Left cardiac atrium (tissue), 4 donors: ENCODE results near the gene FAM124A. TPM values are rescaled to one million over a fixed set of nuclear protein-coding genes. Genes with fewer than 3 reads are reported as not detected.

Experiments used
- ATAC-seq, 2 donors: fragments of 200-7000 bp; cut with Tn5 transposase; one replicate each; pipeline ENCODE4 v1.9.1; 2020; ENCODE audit warnings: mild to moderate bottlenecking in 2 of 2, moderate library complexity in 2 of 2
- DNase-seq: peaks from one replicate; pipeline ENCODE4 v3.0.0-alpha.2; 2020
- intact Hi-C, 2 donors: fragments of 100-400 bp; cut with DNase I; formaldehyde crosslinking; loops; one replicate each; pipeline versions ENCODE4 v1.14.1 to v1.15.1; 2022 to 2023
- total RNA-seq, 2 donors: library from RNA; stranded (reverse); fragmentation: NEBNext Ultra II Directional; extraction: Animal tissue kit (Norgen Biotek cat#: 25700); gene quantifications; one replicate each; pipeline ENCODE4 v1.2.1, GENCODE V29; 2021
- donor health status: DM: no; HTN: yes; CAD: no.
- donor health status: DM: no; HTN: yes; CAD: no; lungs with severe emphysema.
- donor health status: DM: yes; HTN: yes; CAD: no.
- donor health status: Dilated cardiomyopathy.

Gene FAM124A
- total RNA-seq, 2 donors from 2014 or later, result 5.9 to 10.0 TPM

DNA sequence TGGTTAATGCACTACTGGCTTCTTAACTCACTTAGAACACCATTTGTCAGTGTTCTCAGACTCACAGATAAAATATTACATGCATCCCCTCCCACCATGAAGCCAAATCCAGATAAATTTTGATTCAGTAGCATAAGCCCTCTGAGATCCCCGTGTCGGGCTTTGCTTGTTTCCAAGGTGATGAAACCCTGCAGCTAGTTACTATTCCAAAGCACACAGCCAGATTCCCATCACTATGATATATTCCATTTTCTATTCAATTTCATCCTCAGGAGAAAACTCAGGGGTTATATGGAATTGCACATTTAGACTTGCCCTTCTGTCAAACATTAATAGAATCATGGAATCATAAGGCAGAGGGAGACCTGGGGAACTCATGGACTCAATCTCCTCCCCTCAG lies 9.4 kb upstream of the FAM124A start:
- intact Hi-C loops, result loop anchor here (10.0 kb wide), 1 partner anchor 58 kb away; no protein-coding TSS in a partner anchor
- ATAC-seq (no peak), DNase-seq (no peak)

GRCh38 chr13:51213173-51213728 lies 8.9 kb upstream of the FAM124A start:
- ATAC-seq (peak in 1 of 2 donors; percentile 77), DNase-seq (no peak)
- intact Hi-C loops, result loop anchor here (10.0 kb wide), 1 partner anchor 58 kb away; no protein-coding TSS in a partner anchor

GRCh38 chr13:51218626-51219025 lies 3.6 kb upstream of the FAM124A start:
- ATAC-seq (no peak), DNase-seq (no peak)
- intact Hi-C loops, result loop anchor here (10.0 kb wide), 1 partner anchor 64 kb away; no protein-coding TSS in a partner anchor

DNA sequence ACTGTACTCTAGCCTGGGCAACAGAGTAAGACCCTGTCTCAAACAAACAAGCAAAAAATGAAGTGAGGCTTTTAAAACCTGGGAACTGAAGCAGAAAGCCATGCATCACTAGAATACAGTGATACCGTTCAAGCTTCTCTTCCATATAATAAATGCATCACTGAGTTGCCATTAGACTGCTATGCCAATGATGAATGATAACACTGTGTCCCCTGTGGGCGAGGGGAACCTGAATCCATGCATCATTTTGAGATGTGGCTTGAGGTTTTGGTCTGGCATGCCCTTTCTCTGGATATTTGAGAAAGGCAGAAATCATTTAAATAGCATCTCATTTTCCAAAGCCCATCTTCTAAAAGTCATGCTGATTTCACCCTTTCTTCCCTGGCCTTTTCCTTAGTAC lies 1.5 kb upstream of the FAM124A start:
- intact Hi-C loops, result loop anchor here in 1 of 2 donors (5.0 kb wide), 1 partner anchor 67 kb away; no protein-coding TSS in a partner anchor
- DNase-seq (no peak), ATAC-seq (no peak)

GRCh38 chr13:51221108-51221507 lies 1.1 kb upstream of the FAM124A start:
- intact Hi-C loops, result loop anchor here in 1 of 2 donors (5.0 kb wide), 1 partner anchor 66 kb away; no protein-coding TSS in a partner anchor
- no peak for DNase-seq
- no peak for ATAC-seq

DNA sequence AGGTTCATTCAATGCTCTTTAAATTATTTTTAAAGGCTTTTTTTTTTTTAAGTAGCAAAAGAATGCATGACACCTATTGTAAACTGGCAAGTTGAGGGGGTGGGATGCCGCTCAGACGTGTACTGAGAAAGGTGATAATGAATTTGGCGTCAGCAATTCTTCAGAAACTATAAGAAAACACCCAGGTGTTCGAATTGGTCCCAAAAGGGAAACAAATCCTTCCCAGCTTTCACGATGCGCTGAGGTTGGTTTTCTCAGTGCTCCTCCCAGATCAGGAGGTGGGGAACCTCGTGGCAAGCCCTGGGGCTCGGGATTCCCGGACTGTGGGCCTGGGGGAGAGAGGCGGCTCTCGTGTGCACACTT lies 543 bp upstream of the FAM124A start:
- intact Hi-C loops, result loop anchor here (2.0 to 5.0 kb wide), 2 partner anchors 57 to 66 kb away; no protein-coding TSS in a partner anchor
- ATAC-seq, result peak; percentile 20 to 23
- peak; percentile 32 for DNase-seq

GRCh38 chr13:51222686-51223559 lies 725 bp downstream of the FAM124A start:
- DNase-seq (no peak), ATAC-seq (peak; percentile 48 to 58)
- intact Hi-C loops, result loop anchor here (2.0 to 5.0 kb wide), 2 partner anchors 56 to 64 kb away; no protein-coding TSS in a partner anchor

GRCh38 chr13:51223560-51224270 lies 1.5 kb downstream of the FAM124A start:
- peak in 1 of 2 donors; percentile 12 for ATAC-seq
- intact Hi-C loops, result loop anchor here (2.0 to 5.0 kb wide), 2 partner anchors 55 to 64 kb away; no protein-coding TSS in a partner anchor

DNA sequence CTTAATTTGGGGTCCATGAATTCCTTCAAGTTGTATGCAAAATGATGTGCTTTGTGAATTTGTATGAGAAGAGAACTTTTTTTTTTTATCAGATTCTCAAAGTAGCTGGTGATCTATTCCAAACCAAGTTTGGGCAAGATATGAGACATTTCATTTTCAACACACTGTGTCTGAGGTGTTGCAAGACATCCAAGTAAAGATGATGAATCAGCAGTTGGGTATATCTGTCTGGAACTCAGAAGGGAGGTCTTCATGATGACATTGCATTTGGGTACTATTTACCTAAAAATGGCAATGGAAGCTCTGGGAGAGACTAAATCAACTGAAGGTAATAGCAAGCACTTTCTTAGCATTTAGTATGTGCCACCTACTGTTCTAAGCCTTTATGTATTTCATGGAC lies 2.8 kb downstream of the FAM124A start:
- intact Hi-C loops, result no loop called here
- DNase-seq, result no peak
- ATAC-seq, result peak in 1 of 2 donors; percentile 25

More at GRCh38 chr13:51223560-51224270, 1.5 kb downstream of the FAM124A start:
- DNase-seq, result no peak

DNA sequence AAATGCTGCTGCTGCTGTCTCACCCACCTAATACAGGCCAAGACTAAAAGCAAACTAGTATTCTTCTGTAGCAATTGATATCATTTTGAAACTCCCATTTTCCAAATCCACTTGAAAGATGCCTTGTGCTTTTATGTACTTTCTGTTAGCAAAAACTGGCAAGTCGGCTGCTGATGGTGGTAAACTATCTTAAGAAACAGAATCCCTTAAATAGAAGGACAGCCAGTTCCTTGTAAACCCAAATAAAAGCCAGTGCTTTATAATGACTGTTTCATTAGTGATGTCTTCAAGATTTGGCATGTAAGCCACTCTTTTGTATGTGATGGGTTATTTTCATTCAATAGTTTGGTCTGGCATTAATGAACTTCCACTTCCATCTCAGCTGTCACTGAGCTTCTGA lies 5.2 kb downstream of the FAM124A start:
- no peak for ATAC-seq
- intact Hi-C loops, result no loop called here
- DNase-seq, result no peak

DNA sequence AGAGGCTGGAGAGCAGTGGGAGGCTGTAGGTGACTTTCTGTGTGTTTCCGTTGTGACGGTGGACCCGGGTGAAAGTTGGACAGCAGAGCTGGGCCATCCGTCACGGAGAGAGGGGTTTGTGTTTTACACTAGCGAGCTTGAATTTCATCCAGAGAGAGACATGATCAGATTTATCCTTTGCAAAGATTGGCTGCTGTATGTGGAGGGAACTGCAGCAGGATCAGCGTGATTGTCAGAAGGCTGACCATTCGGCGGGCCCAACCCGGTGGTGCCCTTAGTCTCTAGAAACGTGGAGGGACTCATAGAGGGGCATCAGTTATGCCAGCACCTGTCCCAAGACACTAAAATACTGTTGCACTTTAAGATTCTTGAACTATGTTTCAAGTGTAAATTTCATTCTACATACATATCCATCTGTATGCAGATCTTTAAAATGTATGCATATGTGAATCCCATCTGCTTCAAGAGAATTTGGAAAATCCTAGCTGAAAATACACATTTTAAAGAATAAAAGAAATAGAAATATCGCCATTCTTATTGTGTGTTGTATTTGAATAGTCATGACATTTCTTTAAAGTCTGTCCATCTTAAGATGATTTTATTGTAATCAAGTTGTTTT lies 7.0 kb downstream of the FAM124A start:
- intact Hi-C loops, result no loop called here
- DNase-seq (no peak), ATAC-seq (no peak)

GRCh38 chr13:51229731-51230130 lies 7.5 kb downstream of the FAM124A start:
- ATAC-seq (no peak), DNase-seq (no peak)
- intact Hi-C loops, result no loop called here

- intact Hi-C loops, result no loop called here
- peak; percentile 91 to 93 for ATAC-seq
- DNase-seq, result peak; percentile 78
These were observed 8.4 kb downstream of the FAM124A start for GRCh38 chr13:51230477-51231105.

- ATAC-seq (peak in 1 of 2 donors; percentile 20), DNase-seq (no peak)
- intact Hi-C loops, result no loop called here
These were observed 9.3 kb downstream of the FAM124A start for GRCh38 chr13:51231456-51231855.

DNA sequence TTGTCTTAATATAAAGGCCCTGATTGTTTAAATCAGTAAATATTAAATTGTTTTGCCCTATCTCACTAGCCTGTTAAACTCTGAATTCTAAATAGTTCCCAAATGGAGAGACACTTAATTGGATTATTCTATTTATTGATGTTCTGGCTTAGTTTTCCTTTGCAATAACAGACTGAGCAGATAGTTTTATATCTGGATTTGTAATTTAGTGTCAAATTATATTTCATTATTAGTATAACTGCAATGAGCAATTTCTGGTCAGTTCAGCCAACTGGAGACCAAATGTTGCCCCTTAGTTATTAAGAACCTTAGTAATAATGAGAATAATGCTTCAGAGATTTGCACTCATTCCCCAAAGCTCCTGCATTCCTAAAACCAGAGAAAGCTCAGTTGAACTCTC lies 10.1 kb downstream of the FAM124A start:
- intact Hi-C loops, result no loop called here
- DNase-seq (no peak), ATAC-seq (no peak)

DNA sequence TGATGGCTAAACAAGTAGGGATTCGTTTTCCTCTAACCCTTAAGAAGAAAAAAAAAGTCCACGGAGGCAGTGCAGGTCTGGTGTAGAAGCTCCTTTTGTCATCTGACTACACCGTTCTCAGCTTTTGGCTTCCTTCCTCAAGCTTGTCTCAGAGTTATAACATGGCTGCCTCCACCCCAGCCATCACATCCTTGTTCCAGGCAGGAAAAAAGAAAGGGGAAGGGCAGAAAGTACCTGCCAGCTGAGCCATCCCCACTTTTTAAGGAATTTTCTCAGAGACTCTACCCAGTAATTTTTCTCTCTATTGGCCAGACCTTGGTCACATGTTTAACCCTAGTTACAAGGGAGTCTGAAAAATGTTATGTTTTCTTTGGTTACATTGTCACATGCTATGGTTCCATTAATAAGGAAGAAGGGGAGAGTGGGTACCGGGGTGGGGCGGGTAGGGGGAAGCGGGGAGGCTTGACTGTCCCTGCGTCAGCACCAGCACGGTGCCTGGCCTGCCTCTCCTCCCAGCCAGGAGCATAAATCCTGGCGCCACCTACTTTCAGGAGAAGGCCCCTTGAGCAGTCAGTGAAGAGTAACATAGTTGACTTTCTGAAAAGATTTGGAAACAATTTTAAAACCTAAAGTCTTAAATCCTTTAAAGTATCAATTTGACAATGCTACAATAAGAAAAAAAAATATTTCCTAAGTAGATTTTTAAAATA lies 11.1 kb downstream of the FAM124A start:
- DNase-seq (no peak), ATAC-seq (no peak)
- intact Hi-C loops, result no loop called here

DNA sequence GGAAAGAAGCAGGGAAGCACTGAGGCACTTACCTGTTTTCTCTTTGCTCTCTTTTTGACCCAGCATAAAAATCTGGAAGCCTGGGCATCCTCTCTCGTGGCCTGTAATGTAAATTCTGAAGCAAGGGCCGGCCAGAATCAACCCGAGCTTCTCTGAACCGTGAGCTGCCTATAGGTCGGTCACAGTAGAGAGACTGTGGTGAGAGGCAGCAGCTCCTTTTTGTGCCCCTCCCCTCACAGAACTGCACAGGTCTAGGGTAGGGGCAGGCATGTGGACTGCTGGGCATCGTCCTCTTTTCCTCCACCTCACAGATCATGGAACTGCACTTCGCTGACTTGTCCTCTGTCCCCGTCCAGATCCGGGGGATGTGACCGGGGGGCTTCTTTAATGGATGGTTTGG lies 12.5 kb downstream of the FAM124A start:
- intact Hi-C loops, result loop anchor here in 1 of 2 donors (5.0 kb wide), 1 partner anchor 558 kb away; no protein-coding TSS in a partner anchor
- no peak for DNase-seq
- no peak for ATAC-seq

DNA sequence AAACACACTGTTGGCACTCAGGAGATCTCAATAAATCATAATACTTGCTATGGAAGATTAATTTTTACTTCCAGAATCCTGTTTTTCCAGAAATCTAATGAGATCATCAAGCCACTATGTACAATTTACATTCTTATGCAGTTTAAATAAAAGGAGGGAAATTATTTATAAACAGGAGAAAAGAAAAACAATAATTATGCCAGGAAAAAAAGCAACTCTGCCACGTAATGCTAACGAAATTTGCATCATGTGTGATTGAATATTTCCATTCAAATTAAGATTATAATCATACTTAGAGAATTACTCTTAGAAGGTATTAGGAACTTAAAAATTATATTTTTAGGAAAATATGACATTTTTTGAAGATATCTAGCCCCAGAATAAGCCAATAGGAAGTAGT lies 13.0 kb downstream of the FAM124A start:
- intact Hi-C loops, result loop anchor here in 1 of 2 donors (5.0 kb wide), 1 partner anchor 557 kb away; no protein-coding TSS in a partner anchor
- DNase-seq (no peak), ATAC-seq (no peak)
